ENCODE results near the gene OLFM4. TPM values are rescaled to one million over a fixed set of nuclear protein-coding genes. Genes with fewer than 3 reads are reported as not detected.

Gene OLFM4
- total and polyA plus RNA-seq, 4 donors: 0.34 to 18.1 (median 3.2) TPM

DNA sequence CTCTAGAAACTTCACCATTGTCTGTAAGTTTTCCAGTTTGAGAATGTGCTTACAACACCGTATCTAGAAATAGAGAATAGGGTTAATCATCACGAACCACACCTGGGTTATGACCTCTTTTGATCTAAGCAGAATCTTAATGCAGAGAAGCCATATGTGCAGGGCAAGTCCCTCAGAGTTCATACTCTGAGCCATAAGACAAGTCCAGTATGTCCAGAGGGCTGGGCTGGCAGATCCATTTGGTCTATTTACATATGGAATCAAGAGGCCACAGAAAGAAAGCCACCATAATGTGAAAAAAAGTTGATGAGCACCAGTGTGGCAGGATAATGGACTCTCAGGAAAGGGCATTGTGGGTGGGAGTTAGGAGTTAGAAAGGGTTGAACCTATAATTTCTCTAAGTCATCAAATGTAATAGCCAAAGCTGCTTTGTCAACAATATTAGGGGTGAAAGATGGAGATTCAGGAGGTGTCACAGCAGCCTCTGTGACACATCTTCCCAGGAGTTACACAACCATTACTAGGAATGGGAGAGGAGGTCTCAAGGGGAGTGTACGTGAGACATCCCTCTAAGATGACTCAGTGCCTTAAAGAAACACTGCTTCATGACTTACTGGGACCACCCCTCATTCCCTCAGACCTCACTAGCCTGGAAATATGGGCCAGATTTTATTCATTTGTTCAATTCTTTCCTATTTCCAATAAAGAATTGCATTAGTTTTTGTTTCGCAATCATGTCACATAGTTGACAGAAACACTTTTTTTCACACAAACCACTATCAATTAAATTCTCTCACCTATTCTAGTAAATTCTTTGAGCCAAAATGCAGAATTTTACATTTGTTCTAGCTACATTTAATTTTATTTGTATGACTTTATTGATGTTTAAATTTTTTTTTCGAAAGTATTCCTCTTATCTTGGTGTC, 30.4 kb upstream of the OLFM4 start:
- no peak overlapping the region for H3K4me3 ChIP-seq
- 85 to 87% methylated on average over 5 of the region's 5 CpGs for WGBS, 2 donors
- no peaks in the 10 kb centered on the region for H3K36me3 ChIP-seq (ENCODE audit: control insufficient read depth in 4 of 4, insufficient read depth in 4 of 4, low read length in 4 of 4)
- no peak overlapping the region for H3K9ac ChIP-seq (ENCODE audit: insufficient read depth in 1 of 2, low read length in 2 of 2)
- no peaks in the 10 kb centered on the region for H3K27me3 ChIP-seq (ENCODE audit: control insufficient read depth in 3 of 3, insufficient read depth in 3 of 3, low read length in 2 of 3)
- no peak overlapping the region for H3K27ac ChIP-seq (ENCODE audit: low read depth in 1 of 2, low read length in 1 of 2)
- H3K9me3 ChIP-seq (ENCODE audit: control insufficient read depth in 4 of 4, insufficient read depth in 3 of 4, low read length in 3 of 4): peaks cover 0 to 3% (median 0%) of the 10 kb centered on the region in 4 donors
- H3K4me1 ChIP-seq (ENCODE audit: control insufficient read depth in 5 of 5, insufficient read depth in 5 of 5, low read length in 5 of 5): no peaks in the 10 kb centered on the region
- DNase-seq (no peak), ATAC-seq (ENCODE audit: insufficient read depth, low FRiP score) (no peak)
- TF ChIP-seq, protein P1, sequence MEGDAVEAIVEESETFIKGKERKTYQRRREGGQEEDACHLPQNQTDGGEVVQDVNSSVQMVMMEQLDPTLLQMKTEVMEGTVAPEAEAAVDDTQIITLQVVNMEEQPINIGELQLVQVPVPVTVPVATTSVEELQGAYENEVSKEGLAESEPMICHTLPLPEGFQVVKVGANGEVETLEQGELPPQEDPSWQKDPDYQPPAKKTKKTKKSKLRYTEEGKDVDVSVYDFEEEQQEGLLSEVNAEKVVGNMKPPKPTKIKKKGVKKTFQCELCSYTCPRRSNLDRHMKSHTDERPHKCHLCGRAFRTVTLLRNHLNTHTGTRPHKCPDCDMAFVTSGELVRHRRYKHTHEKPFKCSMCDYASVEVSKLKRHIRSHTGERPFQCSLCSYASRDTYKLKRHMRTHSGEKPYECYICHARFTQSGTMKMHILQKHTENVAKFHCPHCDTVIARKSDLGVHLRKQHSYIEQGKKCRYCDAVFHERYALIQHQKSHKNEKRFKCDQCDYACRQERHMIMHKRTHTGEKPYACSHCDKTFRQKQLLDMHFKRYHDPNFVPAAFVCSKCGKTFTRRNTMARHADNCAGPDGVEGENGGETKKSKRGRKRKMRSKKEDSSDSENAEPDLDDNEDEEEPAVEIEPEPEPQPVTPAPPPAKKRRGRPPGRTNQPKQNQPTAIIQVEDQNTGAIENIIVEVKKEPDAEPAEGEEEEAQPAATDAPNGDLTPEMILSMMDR (IDR thresholded peaks at IDR 0.05; ENCODE audit: control extremely low read depth, extremely low read depth): no peak

GRCh38 chr13:52999093-52999696, 29.4 kb upstream of the OLFM4 start:
- no peaks in the 10 kb centered on the region for H3K27me3 ChIP-seq (ENCODE audit: control insufficient read depth in 3 of 3, insufficient read depth in 3 of 3, low read length in 2 of 3)
- H3K9ac ChIP-seq (ENCODE audit: insufficient read depth in 1 of 2, low read length in 2 of 2): no peak overlapping the region
- H3K9me3 ChIP-seq (ENCODE audit: control insufficient read depth in 4 of 4, insufficient read depth in 3 of 4, low read length in 3 of 4): peaks cover 0 to 3% (median 0%) of the 10 kb centered on the region in 4 donors
- DNase-seq (no peak), ATAC-seq (ENCODE audit: insufficient read depth, low FRiP score) (no peak)
- no peak overlapping the region for H3K4me3 ChIP-seq
- no peaks in the 10 kb centered on the region for H3K36me3 ChIP-seq (ENCODE audit: control insufficient read depth in 4 of 4, insufficient read depth in 4 of 4, low read length in 4 of 4)
- WGBS, 2 donors: 40 to 58% methylated on average over 4 of the region's 4 CpGs
- TF ChIP-seq, protein P1 (IDR thresholded peaks at IDR 0.05; ENCODE audit: control extremely low read depth, extremely low read depth): no peak
- H3K4me1 ChIP-seq (ENCODE audit: control insufficient read depth in 5 of 5, insufficient read depth in 5 of 5, low read length in 5 of 5): no peaks in the 10 kb centered on the region
- H3K27ac ChIP-seq (ENCODE audit: low read depth in 1 of 2, low read length in 1 of 2): no peak overlapping the region

DNA sequence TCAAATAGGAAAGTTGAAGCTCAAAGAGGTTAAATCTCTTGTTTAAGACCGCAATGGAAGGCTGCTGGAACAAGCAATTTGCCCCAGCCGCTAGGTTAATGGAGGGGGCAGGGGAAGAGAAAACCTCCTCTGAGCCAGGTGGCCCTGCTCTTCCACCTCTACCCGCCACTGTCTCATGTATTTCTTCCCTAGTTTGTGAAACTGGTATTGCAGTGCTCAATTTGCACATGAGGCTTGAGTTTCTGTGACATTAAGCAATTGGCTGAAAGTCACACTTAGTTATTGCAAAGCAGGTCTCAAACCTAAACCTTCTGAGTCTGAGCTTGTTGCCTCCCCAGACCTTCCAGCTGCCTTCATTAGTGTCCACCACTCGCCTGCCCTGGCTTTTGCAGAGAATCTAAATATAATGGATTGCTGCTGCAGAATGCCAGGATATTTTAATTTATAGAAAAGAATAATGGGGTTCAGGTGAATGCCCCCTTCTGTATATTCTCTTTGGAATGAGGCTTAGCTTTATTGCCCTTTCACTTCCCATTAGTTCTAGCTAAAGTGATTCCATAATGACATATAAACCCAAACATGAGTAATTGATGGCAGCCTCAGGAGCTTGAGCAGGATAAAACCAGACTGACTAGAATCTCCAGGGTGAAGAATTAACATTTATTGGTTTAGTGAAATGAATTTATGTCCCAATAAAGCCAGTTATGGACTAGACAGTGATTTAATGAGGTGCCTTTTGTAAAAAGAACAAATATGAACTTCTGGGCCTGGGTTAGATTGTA, 27.0 kb upstream of the OLFM4 start:
- H3K4me3 ChIP-seq: no peak overlapping the region
- 59 to 80% methylated on average over 4 of the region's 4 CpGs for WGBS, 2 donors
- H3K4me1 ChIP-seq (ENCODE audit: control insufficient read depth in 5 of 5, insufficient read depth in 5 of 5, low read length in 5 of 5): no peaks in the 10 kb centered on the region
- no peak overlapping the region for H3K27ac ChIP-seq (ENCODE audit: low read depth in 1 of 2, low read length in 1 of 2)
- no peak overlapping the region for H3K9ac ChIP-seq (ENCODE audit: insufficient read depth in 1 of 2, low read length in 2 of 2)
- TF ChIP-seq, protein P1 (IDR thresholded peaks at IDR 0.05; ENCODE audit: control extremely low read depth, extremely low read depth): no peak
- no peaks in the 10 kb centered on the region for H3K36me3 ChIP-seq (ENCODE audit: control insufficient read depth in 4 of 4, insufficient read depth in 4 of 4, low read length in 4 of 4)
- peaks cover 0 to 5% (median 0%) of the 10 kb centered on the region in 4 donors for H3K9me3 ChIP-seq (ENCODE audit: control insufficient read depth in 4 of 4, insufficient read depth in 3 of 4, low read length in 3 of 4)
- H3K27me3 ChIP-seq (ENCODE audit: control insufficient read depth in 3 of 3, insufficient read depth in 3 of 3, low read length in 2 of 3): no peaks in the 10 kb centered on the region
- ATAC-seq (ENCODE audit: insufficient read depth, low FRiP score) (no peak), DNase-seq (no peak)
